K562 (cell line): Measurements from ENCODE around the gene SARS1. TPM values are rescaled to one million over a fixed set of nuclear protein-coding genes. Genes with fewer than 3 reads are reported as not detected.

Source experiments
- ATAC-seq: fragments of 200-7000 bp; cut with Tn5 transposase; 3 replicates; pipeline ENCODE4 v1.9.1; 2020; ENCODE audit warnings: moderate library complexity
- BruUV-seq: library from RNA; stranded (reverse); fragments of 400-500 nt; replicated peaks from 2 replicates; lab custom pipeline; 2021; lab: Mats Ljungman, UMichigan
- CTCF ChIA-PET: fragments of 300-600 bp; formaldehyde crosslinking; extraction: SDS; loops from one replicate; lab custom pipeline; 2021; ENCODE audit warnings: low intra/inter-chr PET ratio; lab: Yijun Ruan, JAX
- POLR2A ChIA-PET: fragments of 300-600, 350-650 bp; sonication (Branson Sonifier 250); formaldehyde crosslinking; extraction: SDS; loops from one replicate; lab custom pipeline; 2021; ENCODE audit warnings: antibody characterized with exemption, inconsistent platforms; lab: Yijun Ruan, JAX
- DNase-seq, 4 experiments: peaks; one replicate each; pipeline versions ENCODE4 v3.0.0 to v3.0.0-alpha.2; 2011 to 2018; ENCODE audit warnings: low spot score in 3 of 4, mixed read lengths in 3 of 4; ENCODE audit errors: extremely low read depth in 1 of 4
- FAIRE-seq: peaks from 2 replicates; lab custom pipeline; 2011; peaks lifted over from hg19 to GRCh38; lab: Jason Lieb, UNC
- H2AFZ ChIP-seq: 2 replicates; pipeline ENCODE4 v1.6.0; 2011; ENCODE audit warnings: low read depth, low read length, control low read depth, inconsistent platforms
- H3K27ac ChIP-seq: fragments of 200-600 bp; 3 replicates; pipeline ENCODE4 v1.8.0; 2011; ENCODE audit warnings: low read depth, mild to moderate bottlenecking, control low read depth, inconsistent platforms, low read length, moderate library complexity, mixed read lengths; ENCODE audit errors: extremely low read depth
- H3K27me3 ChIP-seq, 2 experiments: fragments of 300-600 bp in 1 of 2; 2 replicates in 1 of 2; 3 replicates in 1 of 2; pipeline versions ENCODE4 v1.6.0 to v1.8.0; 2011; ENCODE audit warnings: inconsistent platforms in 2 of 2, low read length in 2 of 2, mild to moderate bottlenecking in 1 of 2, mixed read lengths in 1 of 2, moderate library complexity in 1 of 2; ENCODE audit not compliant: control insufficient read depth in 2 of 2, insufficient read depth in 2 of 2
- H3K36me3 ChIP-seq: fragments of 300-600 bp; 3 replicates; pipeline ENCODE4 v1.8.0; 2011; ENCODE audit warnings: mild to moderate bottlenecking, low read length, inconsistent platforms; ENCODE audit not compliant: control insufficient read depth, insufficient read depth
- H3K4me1 ChIP-seq, 2 experiments: fragments of 200-600 bp in 1 of 2; replicated peaks in 1 of 2; 2 replicates in 1 of 2; 3 replicates in 1 of 2; pipeline versions ENCODE4 v1.5.1 to v1.8.0; 2011; ENCODE audit warnings: inconsistent platforms in 2 of 2, low read length in 2 of 2, mild to moderate bottlenecking in 1 of 2, mixed read lengths in 1 of 2, moderate library complexity in 1 of 2; ENCODE audit not compliant: control insufficient read depth in 2 of 2, insufficient read depth in 2 of 2
- H3K4me2 ChIP-seq: 2 replicates; pipeline ENCODE4 v1.6.1; 2011; ENCODE audit warnings: low read length, control low read depth, inconsistent platforms, mixed read lengths; ENCODE audit not compliant: insufficient read depth
- H3K4me3 ChIP-seq: fragments of 200-600 bp; sonication (generic), shearing (Covaris generic); 2 replicates; pipeline ENCODE4 v1.5.1; 2016; ENCODE audit warnings: control low read depth, inconsistent platforms
- H3K79me2 ChIP-seq: fragments of 200-600 bp; 3 replicates; pipeline ENCODE4 v1.8.0; 2011; ENCODE audit warnings: low read length, inconsistent platforms; ENCODE audit not compliant: control insufficient read depth, insufficient read depth
- H3K9ac ChIP-seq, 2 experiments: 2 replicates each; pipeline versions ENCODE4 v1.6.0 to v1.6.1; 2011; ENCODE audit warnings: low read depth in 2 of 2, low read length in 2 of 2, control low read depth in 1 of 2, inconsistent platforms in 1 of 2, mild to moderate bottlenecking in 1 of 2, mixed read lengths in 1 of 2; ENCODE audit not compliant: insufficient read depth in 1 of 2
- H3K9me1 ChIP-seq: one replicate; pipeline ENCODE4 v1.6.0; 2011; ENCODE audit warnings: inconsistent platforms, mild to moderate bottlenecking, low read length, moderate library complexity; ENCODE audit not compliant: control insufficient read depth, insufficient read depth
- H3K9me3 ChIP-seq: replicated peaks from 2 replicates; pipeline ENCODE4 v1.5.1; 2011; ENCODE audit warnings: low read depth, low read length, inconsistent platforms; ENCODE audit not compliant: control insufficient read depth, insufficient read depth
- H4K20me1 ChIP-seq: replicated peaks from 2 replicates; pipeline ENCODE4 v1.6.1; 2011; ENCODE audit warnings: low read length, inconsistent platforms, mixed read lengths; ENCODE audit not compliant: control insufficient read depth, insufficient read depth
- MAX ChIP-seq: sonication (generic); formaldehyde crosslinking; IDR thresholded peaks from 2 replicates; pipeline ENCODE4 v1.9.0; 2022; ENCODE audit warnings: mild to moderate bottlenecking, missing genetic modification reagents
- NFIC ChIP-seq: fragments of 450-650 bp; IDR thresholded peaks from 2 replicates; pipeline ENCODE4 v1.6.1; 2017; ENCODE audit warnings: mild to moderate bottlenecking, inconsistent platforms
- PKNOX1 ChIP-seq: fragments of 450-650 bp; IDR thresholded peaks from 2 replicates; pipeline ENCODE4 v1.6.1; 2016
- POLR2G ChIP-seq: fragments of 200-400 bp; formaldehyde crosslinking; IDR thresholded peaks from 2 replicates; pipeline ENCODE4 v1.6.1; 2017; ENCODE audit warnings: low read depth, mild to moderate bottlenecking, antibody characterized with exemption, low read length, moderate library complexity
- RBFOX2 ChIP-seq: fragments of 200-400 bp; formaldehyde crosslinking; IDR thresholded peaks from 2 replicates; pipeline ENCODE4 v1.6.1; 2017; ENCODE audit warnings: low read depth, mild to moderate bottlenecking, low read length, moderate library complexity
- SMARCE1 ChIP-seq: fragments of 450-650 bp; IDR thresholded peaks from 2 replicates; pipeline ENCODE4 v1.7.1; 2016; ENCODE audit warnings: mild to moderate bottlenecking
- SPI1 ChIP-seq: IDR thresholded peaks from 2 replicates; pipeline ENCODE4 v1.6.1; 2011; ENCODE audit warnings: low read depth, low read length, control low read depth, borderline replicate concordance
- TRIM28 ChIP-seq: fragments of 450-650 bp; IDR thresholded peaks from 2 replicates; pipeline ENCODE4 v1.6.1; 2017
- ZBTB33 ChIP-seq: sonication (generic); formaldehyde crosslinking; IDR thresholded peaks from 2 replicates; pipeline ENCODE4 v1.8.1; 2023; ENCODE audit warnings: mild to moderate bottlenecking, missing genetic modification reagents
- WGBS: fragments of 100-300 bp; shearing (Covaris generic); methylation state at CpG from one replicate; pipeline ENCODE4 v1.1.6; 2016; ENCODE audit warnings: low coverage, mixed read lengths; ENCODE audit not compliant: insufficient coverage; ENCODE audit errors: missing lambda C conversion rate; 5-methylcytosine and 5-hydroxymethylcytosine counted together
- in situ Hi-C: fragments of 300-500 bp; cut with MboI; formaldehyde crosslinking; loops from 4 replicates; pipeline ENCODE4 v1.15.0; 2018; ENCODE audit warnings: inconsistent platforms, mixed read lengths
- intact Hi-C: fragments of 100-400 bp; cut with micrococcal nuclease; formaldehyde crosslinking; loops from 2 replicates; pipeline ENCODE4 v1.14.2; 2022
- polyA plus RNA-seq, 8 experiments: library from polyadenylated mRNA; depleted of rRNA in 4 of 8; stranded (reverse) in 5 of 8; unstranded in 3 of 8; fragments of >200 nt; fragmentation: Nextera tagmentation in 2 of 8; fragmentation: Illumina TruSeq in 1 of 8; extraction: Ambion mirVana in 2 of 8; extraction: Trizol in 1 of 8; gene quantifications; 2 replicates each; pipeline versions ENCODE4 v1.2.1 to v1.2.3, GENCODE V29; 2011 to 2014; ENCODE audit warnings: inconsistent platforms in 1 of 8, missing spikeins in 1 of 8
- total RNA-seq, 7 experiments: library from RNA; depleted of rRNA in 6 of 7; stranded (reverse); fragments of >200 nt in 6 of 7; fragmentation: Illumina TruSeq in 2 of 7; extraction: Trizol in 2 of 7; gene quantifications; 2 replicates each; pipeline versions ENCODE4 v1.2.1 to v1.2.3, GENCODE V29; 2011 to 2021; ENCODE audit warnings: low replicate concordance in 1 of 7

SARS1 gene
- total and polyA plus RNA-seq, 9 of the 15 experiments (the other 6 are each of a cell fraction or from before 2014, with no cell fraction given) = 221 to 623 (median 254) TPM

GRCh38 chr1:109281680-109282496, 68.2 kb downstream of the SARS1 start:
- H2AFZ ChIP-seq = peak overlapping the region; percentile 95; the same call in 1 of the 2 replicates
- H3K27ac ChIP-seq = peak overlapping the region; percentile 97; the same call in 2 of the 3 replicates

More at GRCh38 chr1:109281680-109282496, 68.2 kb downstream of the SARS1 start:
- Histone ChIP-seq H3K27me3 (no peaks in the 10 kb centered on the region), H3K9ac (peak overlapping the region; percentile 90 to 94), H3K36me3 (peaks cover 37% of the 10 kb centered on the region; the same call in 2 of the 3 replicates), H3K4me2 (peak overlapping the region; percentile 99), H3K79me2 (peaks cover 28% of the 10 kb centered on the region), H4K20me1 (peaks cover 4% of the 10 kb centered on the region; the same call in 1 of the 2 replicates), H3K9me3 (no peaks in the 10 kb centered on the region), H3K9me1 (no peaks in the 10 kb centered on the region), H3K4me3 (peak overlapping the region; percentile 68), H3K4me1 (peaks cover 41 to 47% of the 10 kb centered on the region in 2 experiments)
- ATAC-seq = no peak
- BruUV-seq = no TSS peak
- TF ChIP-seq PKNOX1 (no peak), MAX (CRISPR knock-in tag) (0 out of 2 replicates have a peak, but pooled peaks have one; percentile 26), POLR2G (peak; percentile 52; the same call in 1 of the 2 replicates), TRIM28 (no peak), NFIC (0 out of 2 replicates have a peak, but pooled peaks have one; percentile 12), RBFOX2 (peak; percentile 60; the same call in 1 of the 2 replicates), SPI1 (no peak), ZBTB33 (CRISPR knock-in tag) (peak; percentile 94), SMARCE1 (no peak)
- in situ Hi-C loops (no loop called here), intact Hi-C loops (loop anchor here (2.0 kb wide), 1 partner anchor 117 kb away; no protein-coding TSS in a partner anchor)
- DNase-seq = peak in 1 of 4 experiments; percentile 33
- ChIA-PET CTCF (no interaction called here), POLR2A (interaction anchor here (0.5 to 1.9 kb wide), 14 partner anchors 14 to 117 kb away, joined by 3 to 16 read pairs (median 3); partner anchors contain the start of gene SORT1)
- FAIRE-seq = no peak
- WGBS = 81% methylated on average over 27 of the region's 28 CpGs
